Left lung (tissue), 10 donors: ENCODE data around the gene NSL1. TPM values are rescaled to one million over a fixed set of nuclear protein-coding genes. Genes with fewer than 3 reads are reported as not detected.
A peak's percentile ranks its signal among the peaks of the same experiment; 100 is the strongest.

Experiments used
- ATAC-seq: fragments of 200-7000 bp; cut with Tn5 transposase; one replicate; pipeline ENCODE4 v1.9.1; 2020; ENCODE audit warnings: moderate library complexity
- DNase-seq, 4 donors: peaks; one replicate each; pipeline ENCODE4 v3.0.0-alpha.2; 2013 to 2020
- H3K27ac ChIP-seq, 2 donors: fragments of 200-600 bp; sonication (generic) in 1 of 2; one replicate each; pipeline versions ENCODE4 v1.5.0 to v1.8.0; 2020 to 2021
- H3K27me3 ChIP-seq, 2 donors: fragments of 200-600 bp; sonication (generic) in 1 of 2; one replicate each; pipeline versions ENCODE4 v1.5.0 to v1.8.0; 2020 to 2021
- H3K36me3 ChIP-seq, 2 donors: fragments of 200-600 bp; sonication (generic) in 1 of 2; one replicate each; pipeline versions ENCODE4 v1.5.0 to v1.8.0; 2020 to 2021
- H3K4me1 ChIP-seq, 2 donors: fragments of 200-600 bp; one replicate each; pipeline ENCODE4 v1.8.0; 2021
- H3K4me3 ChIP-seq, 2 donors: fragments of 200-600 bp; sonication (generic) in 1 of 2; one replicate each; pipeline versions ENCODE4 v1.5.0 to v1.8.0; 2020 to 2021; ENCODE audit warnings: mild to moderate bottlenecking in 1 of 2
- H3K9me3 ChIP-seq, 2 donors: fragments of 200-600 bp; sonication (generic) in 1 of 2; one replicate each; pipeline versions ENCODE4 v1.5.0 to v1.8.0; 2020 to 2021
- intact Hi-C, 2 donors: fragments of 100-400 bp; cut with DNase I; formaldehyde crosslinking; loops; one replicate each; pipeline versions ENCODE4 v1.11.2 to v1.14.2; 2022
- polyA plus RNA-seq, 6 donors: library from polyadenylated mRNA; unstranded; fragments of 120-200 nt; gene quantifications; one replicate each; pipeline ENCODE4 v1.2.1, GENCODE V29; 2013; ENCODE audit not compliant: insufficient read length in 6 of 6
- total RNA-seq, 2 donors: library from RNA; stranded (reverse); fragmentation: NEBNext Ultra II Directional; extraction: Animal tissue kit (Norgen Biotek cat#: 25700); gene quantifications; one replicate each; pipeline ENCODE4 v1.2.1, GENCODE V29; 2021
- TF ChIP-seq, protein P1 (sequence below), 2 donors: fragments of 200-600 bp; sonication (generic) in 1 of 2; IDR thresholded peaks; one replicate each; pipeline versions ENCODE4 v1.5.0 to v1.8.0; 2021; ENCODE audit warnings: antibody characterized with exemption in 2 of 2
- donor health status: DM: no; HTN: yes; CAD: no.
- donor health status: DM: no; HTN: no; CAD: no.

The NSL1 gene
- total and polyA plus RNA-seq, 8 donors, result 31.1 to 43.7 (median 41.3) TPM

GRCh38 chr1:212752252-212752933 is 39.2 kb downstream of the NSL1 start:
- Histone ChIP-seq H3K27me3 (no peaks in the 10 kb centered on the region), H3K27ac (peak overlapping the region; percentile 21 to 72), H3K4me3 (no peak overlapping the region), H3K9me3 (no peaks in the 10 kb centered on the region), H3K36me3 (no peaks in the 10 kb centered on the region), H3K4me1 (peaks cover 14 to 57% of the 10 kb centered on the region in 2 donors)
- intact Hi-C loops, result no loop called here
- TF ChIP-seq, protein P1, sequence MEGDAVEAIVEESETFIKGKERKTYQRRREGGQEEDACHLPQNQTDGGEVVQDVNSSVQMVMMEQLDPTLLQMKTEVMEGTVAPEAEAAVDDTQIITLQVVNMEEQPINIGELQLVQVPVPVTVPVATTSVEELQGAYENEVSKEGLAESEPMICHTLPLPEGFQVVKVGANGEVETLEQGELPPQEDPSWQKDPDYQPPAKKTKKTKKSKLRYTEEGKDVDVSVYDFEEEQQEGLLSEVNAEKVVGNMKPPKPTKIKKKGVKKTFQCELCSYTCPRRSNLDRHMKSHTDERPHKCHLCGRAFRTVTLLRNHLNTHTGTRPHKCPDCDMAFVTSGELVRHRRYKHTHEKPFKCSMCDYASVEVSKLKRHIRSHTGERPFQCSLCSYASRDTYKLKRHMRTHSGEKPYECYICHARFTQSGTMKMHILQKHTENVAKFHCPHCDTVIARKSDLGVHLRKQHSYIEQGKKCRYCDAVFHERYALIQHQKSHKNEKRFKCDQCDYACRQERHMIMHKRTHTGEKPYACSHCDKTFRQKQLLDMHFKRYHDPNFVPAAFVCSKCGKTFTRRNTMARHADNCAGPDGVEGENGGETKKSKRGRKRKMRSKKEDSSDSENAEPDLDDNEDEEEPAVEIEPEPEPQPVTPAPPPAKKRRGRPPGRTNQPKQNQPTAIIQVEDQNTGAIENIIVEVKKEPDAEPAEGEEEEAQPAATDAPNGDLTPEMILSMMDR (IDR thresholded peaks at IDR 0.05), result no peak
- DNase-seq (no peak), ATAC-seq (peak; percentile 69)

GRCh38 chr1:212749821-212750535 is 41.6 kb downstream of the NSL1 start:
- Histone ChIP-seq H3K27ac (peak overlapping the region in 1 of 2 donors; percentile 10), H3K9me3 (no peaks in the 10 kb centered on the region), H3K27me3 (no peaks in the 10 kb centered on the region), H3K36me3 (no peaks in the 10 kb centered on the region), H3K4me3 (no peak overlapping the region), H3K4me1 (peaks cover 14 to 56% of the 10 kb centered on the region in 2 donors)
- ATAC-seq, result peak; percentile 92
- TF ChIP-seq, protein P1 (IDR thresholded peaks at IDR 0.05), result peak; percentile 56 to 71
- intact Hi-C loops, result no loop called here
- DNase-seq, result peak in 2 of 4 donors; percentile 49 to 60

GRCh38 chr1:212746546-212746945 is 45.0 kb downstream of the NSL1 start:
- Histone ChIP-seq H3K36me3 (peaks cover 0 to 1% of the 10 kb centered on the region in 2 donors), H3K4me3 (no peak overlapping the region), H3K27ac (no peak overlapping the region), H3K4me1 (peaks cover 5 to 22% of the 10 kb centered on the region in 2 donors), H3K9me3 (no peaks in the 10 kb centered on the region), H3K27me3 (no peaks in the 10 kb centered on the region)
- DNase-seq (no peak), ATAC-seq (no peak)
- intact Hi-C loops, result no loop called here
- TF ChIP-seq, protein P1 (IDR thresholded peaks at IDR 0.05), result no peak

DNA sequence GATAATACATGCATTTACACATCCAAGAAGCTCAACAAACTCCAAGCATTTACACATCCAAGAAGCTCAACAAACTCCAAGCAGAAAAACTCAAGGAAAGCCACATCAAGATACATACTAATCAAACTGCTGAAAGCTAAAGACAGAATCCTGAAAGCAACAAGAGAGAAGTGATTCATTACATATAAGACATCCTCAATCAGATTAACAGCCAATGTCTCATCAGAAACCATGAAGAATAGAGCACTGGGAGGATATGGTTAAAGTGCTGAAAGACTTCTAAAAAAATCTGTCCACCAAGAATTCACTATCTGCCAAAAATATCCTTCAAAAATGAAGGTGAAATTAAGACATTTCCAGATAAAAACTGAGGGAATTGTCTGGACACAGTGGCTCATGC is 46.3 kb downstream of the NSL1 start:
- intact Hi-C loops, result no loop called here
- Histone ChIP-seq H3K4me3 (no peak overlapping the region), H3K27ac (no peak overlapping the region), H3K9me3 (peaks cover 0 to 2% of the 10 kb centered on the region in 2 donors), H3K4me1 (peaks cover 4 to 10% of the 10 kb centered on the region in 2 donors), H3K27me3 (no peaks in the 10 kb centered on the region), H3K36me3 (peaks cover 0 to 6% of the 10 kb centered on the region in 2 donors)
- DNase-seq (no peak), ATAC-seq (no peak)
- TF ChIP-seq, protein P1 (IDR thresholded peaks at IDR 0.05), result no peak

DNA sequence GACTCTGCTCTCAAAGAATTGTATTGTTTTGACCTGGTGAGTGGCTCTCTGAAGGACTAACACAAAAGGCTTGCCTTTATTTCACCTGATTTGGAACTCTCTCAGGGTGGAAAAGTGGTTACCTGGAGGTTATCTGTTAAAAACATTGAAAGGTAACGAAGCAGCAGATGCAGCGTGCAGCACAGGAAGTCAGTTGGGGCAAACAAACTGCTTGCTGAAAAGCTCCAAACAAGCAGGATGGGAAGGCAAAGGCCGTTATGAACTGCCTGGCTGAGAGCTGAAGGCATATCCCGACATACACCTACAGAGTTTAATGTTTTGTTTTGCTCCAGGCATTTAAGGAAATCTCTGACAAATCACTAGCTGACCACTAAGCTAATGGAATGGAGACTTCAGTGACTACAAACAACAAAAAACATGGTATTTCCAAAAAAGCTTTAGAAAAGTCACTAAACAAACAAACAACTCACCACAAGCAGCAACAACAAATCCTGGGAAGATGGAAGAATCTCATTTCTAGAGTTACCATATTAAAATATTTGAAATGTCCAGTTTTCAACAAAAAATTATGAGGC is 47.6 kb downstream of the NSL1 start:
- no peak for ATAC-seq
- DNase-seq, result no peak
- intact Hi-C loops, result no loop called here

More for the DNA sequence above, 47.6 kb downstream of the NSL1 start:
- no peaks in the 10 kb centered on the region for H3K27me3 ChIP-seq
- TF ChIP-seq, protein P1 (IDR thresholded peaks at IDR 0.05), result no peak
- H3K4me3 ChIP-seq, result no peak overlapping the region
- no peaks in the 10 kb centered on the region for H3K4me1 ChIP-seq
- H3K27ac ChIP-seq, result no peak overlapping the region
- peaks cover 0 to 6% of the 10 kb centered on the region in 2 donors for H3K36me3 ChIP-seq
- peaks cover 0 to 2% of the 10 kb centered on the region in 2 donors for H3K9me3 ChIP-seq
